ENCODE measurements around the gene PPP1R1B. TPM values are rescaled to one million over a fixed set of nuclear protein-coding genes. Genes with fewer than 3 reads are reported as not detected.
"Not testable (repeated sequence)": the region's sequence is repeated elsewhere in the genome, so short reads cannot be mapped to it uniquely, and the experiment has no call there.

The PPP1R1B gene
- total RNA-seq, 1 donor from 2014 or later = 0.12 TPM

DNA sequence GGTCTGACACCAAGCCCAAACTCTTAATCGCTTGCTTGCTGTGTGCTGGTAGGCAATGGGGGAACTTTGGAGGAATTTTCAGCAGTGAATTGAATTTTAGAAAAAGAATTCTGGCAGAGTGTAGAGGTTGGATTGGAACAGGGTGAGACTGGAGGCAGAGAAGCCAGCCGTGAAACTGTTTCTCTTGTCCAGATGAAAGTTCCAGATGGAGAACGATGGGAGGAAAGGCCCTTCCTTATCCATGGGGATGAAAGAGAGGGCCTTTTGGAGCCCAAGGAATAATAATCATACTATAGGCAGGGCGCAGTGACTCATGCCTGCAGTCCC lies 45.0 kb upstream of the PPP1R1B start:
- no peak for DNase-seq (ENCODE audit: low spot score)
- H3K4me1 Mint-ChIP-seq (ENCODE audit: low read depth) = no peaks in the 10 kb centered on the region
- peaks cover 2% of the 10 kb centered on the region for H3K36me3 Mint-ChIP-seq (ENCODE audit: low read depth)
- TF ChIP-seq, protein P1, sequence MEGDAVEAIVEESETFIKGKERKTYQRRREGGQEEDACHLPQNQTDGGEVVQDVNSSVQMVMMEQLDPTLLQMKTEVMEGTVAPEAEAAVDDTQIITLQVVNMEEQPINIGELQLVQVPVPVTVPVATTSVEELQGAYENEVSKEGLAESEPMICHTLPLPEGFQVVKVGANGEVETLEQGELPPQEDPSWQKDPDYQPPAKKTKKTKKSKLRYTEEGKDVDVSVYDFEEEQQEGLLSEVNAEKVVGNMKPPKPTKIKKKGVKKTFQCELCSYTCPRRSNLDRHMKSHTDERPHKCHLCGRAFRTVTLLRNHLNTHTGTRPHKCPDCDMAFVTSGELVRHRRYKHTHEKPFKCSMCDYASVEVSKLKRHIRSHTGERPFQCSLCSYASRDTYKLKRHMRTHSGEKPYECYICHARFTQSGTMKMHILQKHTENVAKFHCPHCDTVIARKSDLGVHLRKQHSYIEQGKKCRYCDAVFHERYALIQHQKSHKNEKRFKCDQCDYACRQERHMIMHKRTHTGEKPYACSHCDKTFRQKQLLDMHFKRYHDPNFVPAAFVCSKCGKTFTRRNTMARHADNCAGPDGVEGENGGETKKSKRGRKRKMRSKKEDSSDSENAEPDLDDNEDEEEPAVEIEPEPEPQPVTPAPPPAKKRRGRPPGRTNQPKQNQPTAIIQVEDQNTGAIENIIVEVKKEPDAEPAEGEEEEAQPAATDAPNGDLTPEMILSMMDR (IDR thresholded peaks at IDR 0.05) = no peak
- H3K27me3 Mint-ChIP-seq (ENCODE audit: low read depth) = peaks cover 35% of the 10 kb centered on the region
- no peak overlapping the region for H3K4me3 Mint-ChIP-seq (ENCODE audit: unreplicated experiment)
- H3K9me3 Mint-ChIP-seq (ENCODE audit: low read depth) = no peaks in the 10 kb centered on the region
- H3K27ac Mint-ChIP-seq (ENCODE audit: unreplicated experiment) = no peak overlapping the region

DNA sequence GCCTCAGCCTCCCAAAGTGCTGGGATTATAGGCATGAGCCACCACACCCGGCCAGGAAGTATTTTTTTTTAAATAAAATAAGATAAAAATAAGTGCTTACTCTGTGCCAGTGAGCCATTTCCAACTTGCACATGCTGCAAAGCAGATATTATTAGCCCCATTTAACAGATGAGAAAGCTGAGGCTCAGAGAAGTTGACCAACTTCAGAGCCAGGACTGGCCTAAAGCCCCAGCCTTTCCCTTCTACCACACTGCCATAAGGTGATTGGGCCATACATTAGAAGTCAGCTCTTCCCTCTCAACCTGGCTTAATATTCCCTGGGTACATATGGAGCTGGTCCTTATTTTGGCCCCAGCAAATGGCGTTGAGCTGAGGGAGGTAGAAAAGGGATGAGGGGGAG lies 44.1 kb upstream of the PPP1R1B start:
- TF ChIP-seq, protein P1 (IDR thresholded peaks at IDR 0.05) = no peak
- Mint-ChIP-seq H3K4me1 (ENCODE audit: low read depth) (no peaks in the 10 kb centered on the region), H3K4me3 (ENCODE audit: unreplicated experiment) (no peak overlapping the region), H3K27me3 (ENCODE audit: low read depth) (peaks cover 38% of the 10 kb centered on the region), H3K9me3 (ENCODE audit: low read depth) (no peaks in the 10 kb centered on the region), H3K27ac (ENCODE audit: unreplicated experiment) (no peak overlapping the region), H3K36me3 (ENCODE audit: low read depth) (peaks cover 4% of the 10 kb centered on the region)
- DNase-seq (ENCODE audit: low spot score) = no peak

DNA sequence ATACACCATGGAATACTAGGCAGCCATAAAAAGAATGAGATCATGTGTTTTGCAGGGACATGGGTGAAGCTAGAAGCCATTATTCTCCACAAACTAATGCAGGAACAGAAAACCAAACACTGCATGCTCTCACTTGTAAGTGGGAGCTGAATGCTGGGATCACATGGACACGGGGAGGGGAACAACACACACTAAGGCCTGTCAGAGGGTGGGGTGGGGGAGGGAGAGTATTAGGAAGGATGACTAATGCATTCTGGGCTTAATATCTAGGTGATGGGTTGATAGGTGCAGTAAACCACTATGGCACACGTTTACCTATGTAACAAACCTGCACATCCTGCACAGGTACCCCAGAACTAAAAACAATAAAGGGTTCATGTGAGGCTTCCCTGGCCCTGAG lies 36.6 kb upstream of the PPP1R1B start:
- not testable (repeated sequence) for H3K27ac Mint-ChIP-seq (ENCODE audit: unreplicated experiment); H3K4me1 Mint-ChIP-seq (ENCODE audit: low read depth); H3K4me3 Mint-ChIP-seq (ENCODE audit: unreplicated experiment); H3K9me3 Mint-ChIP-seq (ENCODE audit: low read depth); H3K36me3 Mint-ChIP-seq (ENCODE audit: low read depth); DNase-seq (ENCODE audit: low spot score)
- H3K27me3 Mint-ChIP-seq (ENCODE audit: low read depth) = peaks cover 58% of the 10 kb centered on the region

DNA sequence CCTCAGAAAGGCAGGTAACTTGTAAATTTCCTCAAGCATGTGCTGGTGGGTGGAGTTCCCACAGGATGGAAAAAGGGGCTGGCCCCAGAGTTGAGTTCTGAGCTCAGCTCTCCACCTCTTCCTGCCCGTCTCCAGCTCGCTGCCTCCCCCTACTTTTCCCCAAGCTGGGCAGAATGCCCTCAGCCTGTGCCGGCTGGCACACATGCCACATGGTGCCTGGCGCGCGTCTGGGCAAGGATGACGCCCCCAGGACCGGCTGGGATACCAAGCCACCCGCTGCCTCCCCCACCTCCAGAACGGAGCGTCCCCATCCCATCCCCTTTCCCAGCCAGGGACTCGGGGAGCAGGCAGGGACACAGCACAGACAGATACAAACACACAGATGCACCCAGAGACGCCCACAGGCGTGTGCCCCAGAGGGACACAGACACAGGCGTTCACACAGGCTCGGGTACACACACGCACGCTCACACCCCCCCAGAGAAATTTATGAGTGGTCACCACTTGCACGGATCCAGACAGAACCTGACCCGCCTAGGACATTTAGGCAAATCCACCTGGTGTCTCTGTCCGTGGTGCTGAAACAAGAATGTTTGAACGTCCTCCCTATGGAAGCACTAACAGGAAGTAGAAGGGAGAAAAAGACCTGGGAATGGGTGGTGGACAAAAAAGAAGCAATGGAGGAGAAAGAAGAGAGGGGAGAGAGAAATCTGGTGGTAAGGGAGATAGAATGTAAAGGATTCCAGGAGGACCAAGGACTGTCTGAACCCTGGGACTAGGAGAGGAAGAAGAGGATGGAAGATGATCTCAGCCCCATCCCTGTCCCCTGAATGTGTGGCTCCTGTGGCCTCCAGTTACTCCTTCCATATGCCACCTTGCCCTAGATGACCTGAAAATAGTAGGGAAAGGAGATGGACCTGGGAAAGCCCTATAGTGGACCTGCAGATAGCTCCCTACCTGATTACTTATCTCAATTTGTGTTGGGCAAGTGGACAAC lies 34.5 kb upstream of the PPP1R1B start:
- DNase-seq (ENCODE audit: low spot score) = peak; percentile 76
- no peak overlapping the region for H3K4me3 Mint-ChIP-seq (ENCODE audit: unreplicated experiment)
- peaks cover 6% of the 10 kb centered on the region for H3K36me3 Mint-ChIP-seq (ENCODE audit: low read depth)
- peaks cover 3% of the 10 kb centered on the region for H3K4me1 Mint-ChIP-seq (ENCODE audit: low read depth)
- H3K27me3 Mint-ChIP-seq (ENCODE audit: low read depth) = peaks cover 72% of the 10 kb centered on the region
- no peaks in the 10 kb centered on the region for H3K9me3 Mint-ChIP-seq (ENCODE audit: low read depth)
- TF ChIP-seq, protein P1 (IDR thresholded peaks at IDR 0.05) = no peak
- no peak overlapping the region for H3K27ac Mint-ChIP-seq (ENCODE audit: unreplicated experiment)

DNA sequence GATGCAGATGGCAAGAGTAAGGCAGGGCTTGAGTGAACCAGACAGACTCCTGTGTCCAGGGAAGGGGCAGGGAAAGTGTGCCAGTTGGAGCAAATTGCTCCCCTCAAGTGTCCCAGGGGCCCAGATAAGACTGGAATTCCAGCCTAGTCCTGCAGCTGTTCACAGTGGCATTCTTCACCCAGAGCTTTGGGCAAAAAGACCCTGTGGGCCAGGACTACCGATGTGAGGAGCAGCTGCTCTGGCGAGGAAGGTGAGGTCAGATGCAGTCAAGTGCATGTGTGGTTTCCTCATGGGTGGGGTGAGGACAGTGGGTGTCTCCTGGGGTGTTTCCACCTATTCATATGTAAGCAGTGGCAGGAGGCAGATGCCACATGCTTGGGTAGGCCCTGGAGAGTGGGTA lies 33.4 kb upstream of the PPP1R1B start:
- H3K27ac Mint-ChIP-seq (ENCODE audit: unreplicated experiment) = no peak overlapping the region
- TF ChIP-seq, protein P1 (IDR thresholded peaks at IDR 0.05) = no peak
- H3K9me3 Mint-ChIP-seq (ENCODE audit: low read depth) = no peaks in the 10 kb centered on the region
- H3K4me1 Mint-ChIP-seq (ENCODE audit: low read depth) = peaks cover 3% of the 10 kb centered on the region
- H3K4me3 Mint-ChIP-seq (ENCODE audit: unreplicated experiment) = no peak overlapping the region
- peaks cover 6% of the 10 kb centered on the region for H3K36me3 Mint-ChIP-seq (ENCODE audit: low read depth)
- H3K27me3 Mint-ChIP-seq (ENCODE audit: low read depth) = peaks cover 77% of the 10 kb centered on the region
- DNase-seq (ENCODE audit: low spot score) = no peak

DNA sequence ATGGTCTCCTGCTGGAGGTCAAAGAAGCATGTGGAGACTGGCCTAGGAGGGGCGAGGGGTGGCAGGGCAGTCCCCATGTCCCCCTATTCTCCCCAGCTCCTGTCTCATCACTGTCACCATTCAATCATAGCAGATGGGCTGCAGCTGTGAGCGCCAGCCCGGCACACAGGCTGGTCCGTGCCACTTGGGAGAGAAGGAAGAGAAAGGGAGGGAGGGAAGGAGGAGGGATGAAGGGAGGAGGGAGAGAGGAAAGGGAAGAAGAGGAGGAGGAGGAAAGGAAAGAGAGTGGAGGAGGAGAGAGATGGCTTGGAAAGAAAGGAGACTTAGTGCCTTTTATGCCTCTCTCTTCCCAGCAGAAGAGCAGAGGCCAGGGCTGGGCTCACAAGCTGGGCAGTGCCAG lies 31.5 kb upstream of the PPP1R1B start:
- TF ChIP-seq, protein P1 (IDR thresholded peaks at IDR 0.05) = no peak
- Mint-ChIP-seq H3K36me3 (ENCODE audit: low read depth) (peaks cover 4% of the 10 kb centered on the region), H3K4me3 (ENCODE audit: unreplicated experiment) (no peak overlapping the region), H3K9me3 (ENCODE audit: low read depth) (no peaks in the 10 kb centered on the region), H3K27me3 (ENCODE audit: low read depth) (peaks cover 74% of the 10 kb centered on the region), H3K27ac (ENCODE audit: unreplicated experiment) (no peak overlapping the region), H3K4me1 (ENCODE audit: low read depth) (peaks cover 3% of the 10 kb centered on the region)
- DNase-seq (ENCODE audit: low spot score) = no peak

Data from chondrocyte (in vitro differentiated cells).